ENCODE data around the gene GH1.
A peak's percentile ranks its signal among the peaks of the same experiment; 100 is the strongest.

Gene GH1

DNA sequence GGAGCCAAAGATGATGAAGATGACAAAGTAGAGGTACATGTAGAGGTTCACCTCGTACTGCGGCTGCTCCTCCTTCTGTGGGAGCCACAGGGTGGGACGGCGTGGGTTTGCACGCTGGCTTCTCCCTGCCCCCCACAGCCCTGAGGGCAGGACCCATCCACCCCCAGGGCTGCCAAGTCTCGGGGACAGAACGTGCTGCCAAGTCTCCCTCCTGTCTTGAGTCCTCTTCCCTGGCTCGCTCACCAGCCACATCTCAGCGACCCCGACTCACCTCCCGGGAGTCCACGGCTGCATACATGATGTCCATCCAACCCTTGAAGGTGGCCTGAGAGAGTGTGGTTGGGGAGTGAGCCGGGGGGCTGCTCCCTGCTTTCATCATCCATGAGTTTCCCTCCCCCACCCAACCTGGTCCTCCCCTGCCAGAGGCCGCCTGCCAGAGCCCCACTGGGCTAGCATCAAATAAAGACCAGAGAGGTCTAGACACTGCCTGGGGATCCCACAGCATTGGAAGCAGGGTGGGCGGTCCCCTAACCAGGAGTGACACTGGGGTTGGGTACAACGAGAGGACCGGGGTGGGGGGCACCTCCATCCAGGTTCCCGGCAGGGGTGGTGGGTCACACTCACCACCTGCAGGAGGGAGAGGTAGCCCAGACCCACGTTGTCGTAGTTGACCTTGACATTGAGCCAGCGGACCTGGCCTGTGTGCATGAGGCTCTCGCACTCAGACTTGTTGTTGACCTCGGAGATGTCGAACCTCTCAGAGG, 26.3 kb upstream of the GH1 start:
- DNase-seq (ENCODE audit: low read depth in 2 of 2), result no peak

DNA sequence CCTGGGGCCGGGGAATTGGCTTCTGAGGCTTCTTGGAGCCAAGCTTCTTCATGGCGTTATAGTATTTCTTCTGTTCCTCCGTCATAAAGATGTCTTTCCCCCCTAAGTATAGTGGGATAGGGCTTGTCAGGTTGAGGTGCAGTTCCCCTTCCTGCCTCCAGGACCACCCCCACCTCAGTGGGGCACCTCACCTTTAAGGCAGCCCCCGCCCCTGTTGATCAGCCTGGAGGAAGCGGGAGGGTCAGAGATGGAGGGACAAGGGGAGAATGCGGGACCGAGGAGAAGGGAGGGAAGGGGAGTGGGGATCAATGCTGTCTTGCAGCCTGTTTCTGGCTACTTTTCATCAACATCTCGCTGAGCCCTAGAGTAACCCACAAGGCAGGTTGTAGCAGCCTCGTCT, 25.1 kb upstream of the GH1 start:
- DNase-seq (ENCODE audit: low read depth in 2 of 2), result no peak

DNA sequence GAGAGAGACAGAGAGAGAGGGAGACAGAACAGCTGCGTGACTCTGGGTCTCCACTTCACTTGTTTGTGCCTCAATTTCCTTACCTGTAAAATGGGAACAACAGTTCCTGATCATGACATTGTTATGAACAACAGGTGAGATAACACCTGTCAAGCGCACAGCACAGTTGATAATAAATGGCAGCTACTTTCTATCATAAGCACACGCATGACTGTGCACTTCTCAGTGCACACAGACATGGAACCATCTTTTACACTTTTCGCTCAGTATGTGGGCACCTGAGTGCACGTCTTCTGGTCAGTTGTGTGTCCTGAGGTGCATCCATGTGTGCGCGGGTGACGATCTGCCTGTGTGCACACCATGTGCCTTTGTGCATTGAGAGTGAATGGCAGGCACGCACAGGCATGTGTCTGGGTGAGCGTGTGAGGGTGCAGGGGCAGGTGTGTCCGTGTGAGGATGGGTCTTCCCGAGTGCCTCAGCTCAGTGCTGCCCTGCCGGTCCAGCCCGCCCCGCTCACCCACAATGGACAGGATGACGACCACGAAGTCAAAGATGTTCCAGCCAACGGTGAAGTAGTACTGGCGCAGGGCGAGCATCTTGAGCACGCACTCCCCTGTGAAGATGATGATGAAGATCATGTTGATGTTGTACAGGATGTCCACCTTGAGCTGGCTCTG, 23.8 kb upstream of the GH1 start:
- DNase-seq (ENCODE audit: low read depth in 2 of 2), result no peak

DNA sequence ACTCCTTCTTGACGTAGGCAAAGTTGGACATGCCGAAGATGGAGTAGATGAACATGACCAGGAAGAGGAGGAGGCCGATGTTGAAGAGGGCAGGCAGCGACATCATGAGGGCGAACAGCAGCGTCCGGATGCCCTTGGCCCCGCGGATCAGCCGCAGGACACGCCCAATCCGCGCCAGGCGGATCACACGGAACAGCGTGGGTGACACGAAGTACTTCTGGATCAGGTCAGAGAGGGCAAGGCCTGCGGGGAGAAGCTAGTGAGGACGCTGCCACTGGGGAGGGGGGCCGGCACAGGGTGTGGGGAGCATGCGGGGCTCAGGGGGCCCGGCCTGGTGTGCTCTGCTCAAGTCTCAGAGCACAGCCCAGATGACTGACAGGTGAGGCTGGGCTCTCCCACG, 23.1 kb upstream of the GH1 start:
- DNase-seq (ENCODE audit: low read depth in 2 of 2), result no peak

DNA sequence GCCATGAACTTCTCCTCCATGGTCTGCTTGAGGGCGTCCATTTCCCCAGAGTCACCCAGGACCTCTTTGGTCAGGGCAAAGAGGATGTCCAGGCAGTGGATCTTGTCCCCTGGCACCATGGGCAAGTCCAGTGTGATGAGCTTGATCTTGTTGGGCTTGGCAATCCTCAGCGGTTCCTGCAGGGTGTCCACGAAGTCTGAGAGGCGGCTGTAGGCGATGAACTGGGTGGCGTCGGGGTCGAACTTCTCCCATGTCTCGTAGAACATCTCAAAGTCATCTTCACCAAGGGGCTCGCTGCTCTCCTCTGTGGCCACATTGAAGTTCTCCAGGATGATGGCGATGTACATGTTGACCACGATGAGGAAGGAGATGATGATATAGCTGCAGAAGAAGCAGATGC, 22.5 kb upstream of the GH1 start:
- DNase-seq (ENCODE audit: low read depth in 2 of 2), result no peak

DNA sequence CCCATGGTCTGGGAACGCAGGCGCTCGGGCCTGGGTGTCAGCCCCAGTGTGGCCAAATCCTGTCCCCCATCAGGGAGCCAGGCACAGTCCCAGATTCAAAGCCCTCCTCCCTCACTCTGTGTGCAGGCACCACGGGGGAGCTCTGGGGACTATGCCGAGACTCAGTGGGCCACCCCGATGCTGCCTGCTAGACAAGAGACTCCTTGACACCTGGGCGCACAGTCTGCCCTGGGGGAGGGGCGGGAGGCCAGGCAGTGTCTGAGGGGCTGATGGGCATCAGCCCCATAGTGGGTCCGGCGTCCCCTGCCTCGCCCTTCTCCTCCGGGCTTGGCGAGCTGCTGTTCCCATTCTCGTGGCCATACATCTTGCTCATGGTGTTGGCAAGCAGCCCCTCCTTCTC, 21.9 kb upstream of the GH1 start:
- no peak for DNase-seq (ENCODE audit: low read depth in 2 of 2)

DNA sequence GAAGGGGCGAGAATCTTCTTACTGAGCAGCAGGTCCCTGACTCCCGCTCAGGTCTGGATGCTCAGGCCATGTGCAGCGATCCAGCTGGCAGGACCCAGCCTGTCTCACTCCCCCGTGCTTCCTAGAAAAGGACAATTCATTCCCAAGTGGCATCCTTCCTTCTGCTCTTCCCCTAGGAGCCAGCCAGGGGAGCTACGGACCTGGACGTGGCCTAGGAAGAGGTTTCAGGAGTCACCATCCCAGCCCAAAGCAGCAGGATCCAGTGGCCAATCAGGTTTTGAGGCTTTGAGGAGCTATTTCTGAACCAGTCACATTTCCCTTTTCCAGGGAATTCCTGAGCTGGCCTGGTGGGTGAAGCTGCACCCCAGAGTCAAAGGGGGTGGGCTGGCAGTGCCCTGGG, 21.2 kb upstream of the GH1 start:
- no peak for DNase-seq (ENCODE audit: low read depth in 2 of 2)

DNA sequence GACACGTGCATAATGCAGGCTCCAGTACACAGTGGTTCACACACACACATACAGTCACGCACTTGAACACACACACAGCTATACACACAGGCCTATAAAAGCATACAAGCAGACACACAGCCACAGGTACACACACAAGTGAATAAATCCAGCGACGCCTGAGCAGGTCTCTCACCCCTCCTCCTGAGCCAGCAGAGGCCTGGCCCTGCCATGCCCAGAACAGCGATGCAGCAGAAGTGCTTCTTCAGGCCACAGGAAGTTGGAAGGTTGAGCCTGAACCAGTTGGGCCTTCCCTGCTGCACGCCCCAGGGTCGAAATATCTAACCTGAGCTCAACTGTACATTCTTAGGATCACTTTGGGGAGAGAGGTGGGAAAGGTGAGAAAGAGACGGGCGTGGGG, 20.8 kb upstream of the GH1 start:
- no peak for DNase-seq (ENCODE audit: low read depth in 2 of 2)

DNA sequence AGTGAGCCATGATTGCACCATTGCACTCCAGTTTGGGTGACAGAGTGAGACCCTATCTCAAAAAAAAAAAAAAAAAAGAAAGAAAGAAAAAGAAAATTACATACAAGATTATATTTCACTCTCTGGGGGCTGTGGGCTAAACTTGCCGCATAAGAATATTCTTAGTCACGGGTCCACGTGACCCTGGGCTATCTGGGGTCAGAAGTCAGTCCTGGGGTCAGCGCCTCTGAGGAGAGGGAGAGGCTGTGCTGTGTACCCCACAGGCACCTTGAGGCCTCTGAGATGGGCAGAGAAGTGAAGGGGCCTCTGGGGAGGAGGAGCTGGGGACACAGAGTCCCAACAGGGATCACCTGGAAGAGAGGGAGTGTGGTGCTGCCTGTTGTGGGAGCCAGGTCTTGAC, 19.3 kb upstream of the GH1 start:
- no peak for DNase-seq (ENCODE audit: low read depth in 2 of 2)

DNA sequence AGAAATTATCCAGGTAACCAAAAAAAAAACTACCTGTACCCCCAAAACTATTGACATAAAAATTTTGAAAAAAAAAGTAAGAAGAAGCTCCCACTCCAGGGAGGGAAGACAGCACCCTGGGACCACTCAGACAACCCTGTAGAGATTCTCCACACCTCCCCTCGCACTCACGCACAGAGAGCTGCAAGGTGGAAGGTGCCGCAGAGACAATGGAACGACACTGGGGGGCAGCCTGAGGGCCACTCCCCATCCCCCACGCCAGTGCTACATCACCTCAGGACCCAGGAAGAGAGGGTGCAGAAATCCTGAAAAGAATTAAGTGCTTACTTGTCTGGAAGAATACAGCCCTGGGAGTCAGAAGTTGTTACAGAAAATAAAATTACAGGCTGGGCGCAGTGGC, 18.7 kb upstream of the GH1 start:
- no peak for DNase-seq (ENCODE audit: low read depth in 2 of 2)

DNA sequence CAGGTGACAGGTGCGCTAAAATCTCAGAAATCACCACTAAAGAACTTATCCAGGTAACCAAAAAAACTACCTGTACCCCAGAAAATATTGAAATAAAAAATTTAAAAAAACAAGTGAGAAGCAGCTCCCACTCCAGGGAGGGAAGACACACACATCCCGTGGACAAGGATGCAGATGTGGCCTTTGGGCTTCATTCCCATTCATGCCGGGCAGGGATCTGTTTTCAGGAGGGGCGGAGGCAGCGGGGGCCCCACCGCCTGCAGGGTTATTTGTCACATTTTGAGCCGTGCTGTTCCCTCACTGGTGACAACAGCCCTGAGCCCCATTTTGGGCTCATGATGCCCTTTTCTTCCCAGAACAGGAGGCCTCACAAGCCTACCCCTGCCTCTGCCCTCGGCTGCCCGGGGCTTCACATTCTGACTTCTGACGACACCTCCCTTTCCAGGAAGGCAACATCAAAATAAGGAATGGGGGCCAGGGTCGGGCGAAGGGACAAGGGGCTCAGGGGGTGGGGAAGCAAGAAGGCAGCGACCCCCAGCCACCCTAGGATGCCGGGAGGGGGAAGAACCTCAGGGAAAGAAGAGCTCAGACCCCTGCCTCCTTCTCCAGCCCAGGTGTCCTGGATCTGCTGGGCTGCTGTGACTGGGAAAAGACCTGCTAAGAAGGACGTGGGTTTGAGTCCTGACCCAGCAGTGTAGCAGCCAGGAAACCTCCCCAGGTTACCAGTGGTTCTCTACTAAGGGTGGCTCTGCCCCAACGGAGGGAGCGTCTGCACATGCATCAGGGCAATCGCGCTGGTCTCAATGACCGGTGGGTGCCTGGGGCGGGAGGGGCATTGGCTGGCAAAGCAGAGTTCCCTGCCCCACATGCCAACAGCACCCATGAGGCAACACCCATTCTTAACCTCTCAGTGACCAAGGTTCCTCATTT, 15.8 kb upstream of the GH1 start:
- no peak for DNase-seq (ENCODE audit: low read depth in 2 of 2)

DNA sequence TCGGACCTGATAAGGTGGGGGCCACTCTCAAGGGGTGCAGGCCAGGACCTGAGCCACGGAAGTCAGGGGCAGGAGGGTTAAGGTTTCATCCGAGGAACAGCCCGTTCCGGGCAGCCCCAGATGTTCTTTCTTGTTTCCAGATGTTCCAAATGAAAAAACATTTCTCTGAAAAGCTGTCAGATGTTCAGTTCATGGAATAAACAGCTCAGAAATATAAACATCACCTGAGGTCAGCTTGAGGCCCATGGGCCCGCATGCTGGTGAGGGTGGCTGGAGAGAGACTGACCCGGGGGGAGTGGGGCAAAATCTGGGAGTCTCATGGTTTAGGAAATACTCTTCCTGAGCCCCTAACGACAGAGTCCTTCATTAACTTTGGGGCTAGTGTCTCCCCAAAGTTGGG, 15.0 kb upstream of the GH1 start:
- DNase-seq (ENCODE audit: low read depth in 2 of 2), result no peak

DNA sequence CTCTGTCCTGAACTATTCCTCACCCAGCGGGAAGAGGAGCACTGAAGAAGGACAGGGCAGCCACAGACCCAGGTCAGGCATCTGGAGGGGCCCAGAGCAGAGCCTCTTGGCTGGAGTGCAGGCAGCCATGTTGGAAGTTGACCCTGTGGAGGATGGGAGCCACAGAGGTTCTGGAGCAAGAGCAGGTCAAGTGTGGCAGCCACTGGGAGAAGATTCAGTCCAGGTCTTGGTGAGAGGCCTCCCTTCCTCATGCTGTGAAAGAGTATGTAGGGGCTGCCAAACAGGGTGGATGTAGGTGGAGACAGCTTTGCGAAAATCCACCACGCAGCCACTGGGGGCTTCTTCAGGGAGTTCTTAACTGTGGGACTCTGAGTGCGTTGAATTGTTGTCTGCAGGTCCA, 14.1 kb upstream of the GH1 start:
- DNase-seq (ENCODE audit: low read depth in 2 of 2), result no peak

DNA sequence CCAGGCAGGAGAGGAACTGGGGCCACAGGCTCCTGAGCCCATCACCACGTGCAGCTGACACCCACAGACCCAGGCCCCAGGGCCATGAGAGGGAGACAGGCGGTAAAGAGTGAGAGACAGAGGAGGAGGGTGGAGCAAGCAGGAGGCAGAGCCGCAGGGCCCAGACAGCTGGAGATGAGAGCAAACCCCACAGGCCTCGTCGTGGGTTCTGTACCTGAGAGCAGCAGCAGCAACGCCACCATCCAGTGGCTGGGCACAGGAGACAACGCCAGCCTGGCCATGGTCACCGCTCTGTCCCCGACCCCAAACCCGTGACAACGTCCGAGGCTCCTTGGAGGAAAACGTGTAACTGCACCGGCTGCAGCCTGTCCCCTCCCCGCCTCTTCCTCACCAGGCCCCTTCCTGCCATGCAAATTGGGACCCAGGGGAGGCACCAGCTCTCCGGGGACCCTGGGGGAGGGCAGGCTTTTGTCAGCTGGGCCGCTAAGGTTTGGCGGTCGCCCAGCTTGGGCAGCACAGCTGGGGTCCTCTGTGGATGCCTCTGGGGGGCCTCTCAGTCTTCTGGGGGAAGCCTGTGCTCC, 13.4 kb upstream of the GH1 start, which contains the start of gene CD79B:
Gene CD79B, minus strand, starts transcription at position 351 of the 581 bp plus-strand sequence. Its CDS starts 70 bp downstream, at position 281.
- no peak for DNase-seq (ENCODE audit: low read depth in 2 of 2)

DNA sequence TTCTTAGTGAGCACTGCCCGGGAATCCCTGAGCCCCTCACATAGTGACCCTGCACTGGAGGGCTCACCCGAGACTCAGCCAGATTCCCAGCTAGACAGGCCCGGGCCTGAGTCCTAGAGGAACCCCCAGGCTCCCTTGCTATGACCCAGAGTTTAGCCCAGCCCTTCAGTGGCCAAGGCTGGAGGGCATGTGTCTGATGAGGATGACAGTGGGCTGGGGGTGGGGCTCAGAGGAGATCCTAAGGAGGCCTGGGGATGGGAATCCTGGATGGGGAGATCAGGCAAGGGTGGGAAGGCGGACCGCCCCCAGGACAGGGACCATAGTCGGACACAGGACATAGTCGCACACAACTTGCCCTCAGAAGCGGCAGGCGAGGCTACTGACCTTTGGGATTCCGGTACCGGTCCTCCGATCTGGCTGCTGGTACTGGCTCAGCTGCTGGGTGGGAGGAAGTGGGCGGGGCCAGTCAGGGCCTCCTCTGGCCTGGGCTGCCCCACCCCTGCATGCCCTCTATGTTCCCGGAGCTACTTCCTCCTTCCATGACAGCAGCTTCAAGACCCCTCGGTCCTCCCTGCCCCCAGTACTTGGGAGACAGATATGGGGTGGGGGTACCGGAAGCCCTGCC, 12.4 kb upstream of the GH1 start:
- peak in 1 of 2 donors; percentile 27 for DNase-seq (ENCODE audit: low read depth in 2 of 2)

DNA sequence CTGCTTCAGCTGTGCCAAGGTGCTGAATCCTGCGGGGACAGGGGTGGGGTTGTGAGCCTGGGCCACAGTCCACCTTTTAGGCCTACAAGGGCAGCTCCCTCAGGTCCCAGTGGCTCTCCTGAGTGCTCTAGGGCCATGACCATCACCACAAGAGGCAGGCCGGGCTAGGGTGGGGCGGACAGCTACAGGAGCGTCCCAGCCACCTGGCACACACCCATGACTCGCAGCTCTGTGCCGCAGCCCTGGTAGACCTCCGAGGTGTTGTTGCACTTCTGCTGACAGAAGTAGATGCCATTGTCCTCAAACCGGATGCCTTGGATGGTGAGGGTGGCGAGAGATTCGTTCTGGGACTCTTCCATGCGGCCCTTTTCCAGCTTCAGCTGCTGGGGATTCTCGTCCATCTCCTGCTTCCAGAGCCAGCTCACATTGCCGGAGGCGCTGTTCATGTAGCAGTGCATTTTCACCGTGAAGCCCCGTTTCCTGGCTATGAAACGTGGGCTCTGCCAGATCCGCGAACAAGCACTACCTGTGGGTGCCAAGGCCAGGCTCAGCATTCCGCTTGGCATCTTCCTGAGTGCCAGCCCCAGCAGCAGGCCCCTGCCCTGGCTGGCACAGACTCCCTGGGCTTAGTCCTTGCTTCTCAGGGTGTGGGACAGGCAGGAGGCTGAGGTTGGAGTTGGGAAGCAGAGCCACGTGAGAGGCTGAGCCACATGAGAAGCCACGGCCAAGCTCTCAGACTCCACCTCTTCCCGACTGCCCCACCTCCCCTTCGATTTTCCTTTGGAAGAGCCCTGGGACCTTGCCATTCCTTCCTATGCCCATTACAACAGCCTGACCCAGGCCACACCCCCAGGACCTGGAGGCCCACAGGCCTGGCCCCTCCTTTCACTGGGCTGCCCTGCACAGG, 11.5 kb upstream of the GH1 start:
- DNase-seq (ENCODE audit: low read depth in 2 of 2), result no peak

DNA sequence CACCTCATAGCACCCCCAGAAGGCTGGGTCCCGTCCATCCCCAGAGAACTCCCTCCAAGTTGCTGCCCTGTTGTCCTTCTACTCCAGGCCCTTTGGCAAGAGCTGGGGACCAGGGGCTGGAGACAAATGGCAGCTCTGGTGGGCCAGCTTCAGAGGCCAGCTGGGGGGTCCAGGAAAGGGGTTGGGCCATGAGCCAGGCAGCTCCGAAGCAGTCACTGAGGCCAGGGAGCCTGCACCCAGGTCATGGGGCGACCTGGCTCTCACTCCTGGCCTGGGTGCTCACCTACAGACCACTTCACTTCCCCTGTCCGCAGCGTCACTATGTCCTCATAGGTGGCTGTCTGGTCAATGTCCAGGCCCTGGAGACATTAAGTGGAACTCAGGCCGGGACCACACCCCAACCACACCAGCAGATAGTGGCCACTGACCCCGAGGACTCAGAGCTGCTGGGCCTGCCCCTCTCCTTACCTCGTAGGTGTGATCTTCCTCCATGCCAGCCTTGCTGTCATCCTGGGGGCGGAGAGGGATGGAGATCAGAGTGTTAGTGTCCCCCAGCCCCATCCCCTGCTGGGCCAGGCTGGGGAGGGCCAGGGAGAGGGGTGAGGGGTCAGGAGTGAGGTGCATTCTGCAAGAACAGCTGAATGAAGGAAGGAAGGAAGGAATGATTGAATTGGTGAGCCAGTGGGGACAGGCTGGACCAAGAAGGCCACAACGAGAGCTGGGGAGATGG, 10.5 kb upstream of the GH1 start:
- no peak for DNase-seq (ENCODE audit: low read depth in 2 of 2)

DNA sequence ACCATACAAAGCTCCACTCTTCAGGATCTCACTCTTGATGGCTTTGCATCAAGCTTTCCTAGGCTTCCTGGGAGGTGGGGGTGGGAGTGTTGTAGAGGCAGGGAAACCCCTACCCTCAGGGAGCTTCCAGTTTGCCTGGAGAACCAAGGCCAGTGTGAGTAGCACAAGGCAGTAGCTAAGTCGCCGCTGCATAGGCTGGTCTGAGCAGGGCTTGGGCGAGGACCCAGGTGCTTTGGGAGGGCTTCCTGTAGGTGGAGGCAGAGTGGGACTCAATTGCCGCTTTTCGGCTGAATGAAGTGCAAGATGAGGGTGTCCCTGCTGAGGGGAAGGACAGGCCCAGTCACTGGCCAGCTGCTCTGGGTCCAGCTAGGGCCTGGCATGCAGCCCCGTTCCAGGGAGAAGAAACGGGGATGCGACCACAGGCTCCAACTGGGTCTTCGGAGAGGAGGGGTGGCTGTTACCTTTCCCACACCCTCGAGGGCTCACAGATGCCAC, 9.6 kb upstream of the GH1 start:
- no peak for DNase-seq (ENCODE audit: low read depth in 2 of 2)

DNA sequence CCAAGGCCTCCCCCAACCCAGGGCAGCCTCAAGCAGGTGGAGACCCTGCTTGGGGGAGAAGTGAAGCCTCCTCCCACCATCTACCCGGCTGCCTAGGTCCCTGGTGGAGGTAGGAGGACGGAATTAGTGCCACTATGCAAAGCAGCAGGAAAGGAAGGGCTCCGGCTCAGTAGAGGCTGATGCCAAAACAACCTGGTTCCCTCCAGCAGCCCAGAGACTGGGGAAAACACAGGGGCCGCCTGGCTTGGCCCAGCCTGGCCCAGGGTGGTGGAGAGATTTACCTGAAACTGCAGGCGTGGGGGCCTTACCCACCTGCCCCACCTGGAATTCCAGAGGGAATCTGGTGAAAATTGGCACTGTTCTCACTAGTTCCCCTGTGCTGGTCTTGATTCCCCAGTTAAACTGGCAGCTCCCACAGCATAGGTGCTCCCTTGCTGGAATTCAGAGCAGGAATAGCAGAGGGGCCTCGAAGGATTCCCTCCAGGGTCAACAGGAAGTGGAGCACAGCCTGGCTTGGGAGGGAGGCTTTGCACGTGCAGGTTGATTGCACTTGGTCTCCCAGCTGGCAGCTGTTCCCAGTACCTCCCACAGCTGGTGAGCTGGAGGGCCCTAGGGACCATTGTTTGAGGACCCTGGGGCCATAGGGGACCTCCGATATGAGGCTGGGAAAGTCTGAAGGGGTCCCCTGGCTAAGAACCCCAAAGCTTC, 9.0 kb upstream of the GH1 start:
- DNase-seq (ENCODE audit: low read depth in 2 of 2), result no peak
